Fibroblast of skin of left quadriceps (primary cell): ENCODE results near the gene IQGAP1.
A peak's percentile ranks its signal among the peaks of the same experiment; 100 is the strongest.
"Not testable (repeated sequence)": the region's sequence is repeated elsewhere in the genome, so short reads cannot be mapped to it uniquely, and the experiment has no call there.

Source experiments
- DNase-seq, 2 experiments: peaks; one replicate each; pipeline ENCODE4 v3.0.0-alpha.2; 2013; ENCODE audit warnings: low read depth in 2 of 2

Gene IQGAP1

DNA sequence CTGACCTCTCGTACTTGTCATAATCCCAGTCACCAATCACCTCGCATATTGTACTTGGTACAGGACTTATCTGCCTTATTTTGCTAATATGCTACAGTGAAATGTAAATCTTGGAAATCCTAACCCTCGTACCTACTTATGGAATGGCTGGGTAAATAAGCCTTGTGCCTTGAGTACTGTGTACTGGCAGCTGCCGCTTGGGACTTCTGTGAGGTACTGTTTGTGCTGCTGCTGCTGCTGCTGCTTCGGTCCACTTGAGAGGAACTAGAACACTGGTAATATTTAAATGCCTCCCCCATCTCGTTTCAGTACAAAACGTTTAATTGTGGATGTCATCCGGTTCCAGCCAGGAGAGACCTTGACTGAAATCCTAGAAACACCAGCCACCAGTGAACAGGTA lies 99.1 kb downstream of the IQGAP1 start:
- DNase-seq = no peak

DNA sequence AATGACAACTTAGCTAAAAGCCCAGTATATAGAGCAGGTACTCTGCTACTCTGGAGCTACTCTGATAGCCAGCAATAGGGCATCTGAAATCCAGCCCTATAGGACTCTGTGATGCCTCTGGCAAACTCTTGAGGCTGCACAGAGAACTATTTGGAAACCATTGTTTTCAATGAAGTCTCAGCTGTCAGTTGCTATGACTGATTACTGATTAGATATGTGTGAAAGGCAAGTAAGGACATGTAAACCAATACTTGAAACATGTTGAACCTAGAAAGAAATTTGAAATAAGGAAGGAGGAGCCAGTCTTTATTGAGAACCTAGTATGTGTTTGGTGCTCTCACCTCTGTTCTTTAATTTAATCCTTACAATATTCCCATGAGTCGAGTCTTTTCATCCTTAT lies 101.5 kb downstream of the IQGAP1 start:
- DNase-seq = no peak

DNA sequence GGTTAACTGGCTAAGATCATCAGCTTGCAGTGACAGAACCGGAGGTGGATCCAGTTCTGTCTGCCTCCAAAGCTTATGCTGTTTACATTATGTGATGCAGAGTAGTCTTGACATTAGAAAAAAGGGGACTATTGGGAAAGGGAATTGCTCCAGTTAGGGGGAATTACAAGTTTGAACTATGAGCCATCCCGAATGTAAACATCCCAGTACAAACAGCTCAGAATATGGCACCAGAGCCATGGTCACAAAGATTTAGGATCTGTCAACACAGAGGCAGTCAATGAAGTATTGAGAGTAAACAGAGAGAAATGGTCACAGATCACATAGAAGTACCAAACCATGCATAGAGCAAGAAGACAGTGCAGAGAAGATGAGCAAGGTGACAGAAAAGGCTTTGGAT lies 101.9 kb downstream of the IQGAP1 start:
- no peak for DNase-seq

DNA sequence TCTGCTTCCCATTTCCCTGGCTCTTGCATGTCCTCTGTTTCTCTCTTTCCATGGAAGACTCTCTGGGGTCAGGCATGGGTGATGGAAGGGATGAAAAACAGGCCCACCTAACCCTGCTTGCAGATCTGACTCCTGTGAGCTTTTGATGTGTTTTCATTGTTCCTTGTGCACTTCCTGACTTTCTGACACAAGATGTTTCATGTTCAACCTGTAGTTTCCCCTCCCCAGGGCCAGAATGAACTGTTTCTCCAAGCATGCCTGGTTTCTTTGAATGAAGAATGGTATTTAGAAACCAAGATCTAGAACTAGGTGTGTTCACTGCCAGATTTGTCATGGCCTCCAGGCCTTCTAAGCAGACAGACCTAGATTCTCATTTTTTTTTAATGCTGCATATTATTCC lies 105.6 kb downstream of the IQGAP1 start:
- DNase-seq = no peak

DNA sequence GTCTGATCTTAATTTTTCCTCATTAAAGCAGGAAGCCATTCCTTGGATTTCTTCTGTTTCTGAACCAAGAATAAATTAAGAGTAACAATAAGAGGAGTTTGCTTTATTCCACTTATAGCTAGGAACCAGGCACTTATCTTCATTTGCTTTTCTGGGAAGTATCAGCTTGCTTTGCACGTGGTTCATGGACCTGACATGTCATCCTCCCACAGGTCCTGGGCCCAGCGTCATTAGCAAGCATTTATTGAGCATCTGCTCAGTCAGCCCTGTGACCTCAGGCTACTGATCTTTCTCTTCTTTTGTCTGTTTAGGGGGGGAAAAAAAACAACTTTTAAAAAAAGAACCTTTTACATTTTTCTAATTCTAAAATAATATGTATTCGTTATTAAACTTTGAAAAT lies 107.0 kb downstream of the IQGAP1 start:
- DNase-seq = no peak

DNA sequence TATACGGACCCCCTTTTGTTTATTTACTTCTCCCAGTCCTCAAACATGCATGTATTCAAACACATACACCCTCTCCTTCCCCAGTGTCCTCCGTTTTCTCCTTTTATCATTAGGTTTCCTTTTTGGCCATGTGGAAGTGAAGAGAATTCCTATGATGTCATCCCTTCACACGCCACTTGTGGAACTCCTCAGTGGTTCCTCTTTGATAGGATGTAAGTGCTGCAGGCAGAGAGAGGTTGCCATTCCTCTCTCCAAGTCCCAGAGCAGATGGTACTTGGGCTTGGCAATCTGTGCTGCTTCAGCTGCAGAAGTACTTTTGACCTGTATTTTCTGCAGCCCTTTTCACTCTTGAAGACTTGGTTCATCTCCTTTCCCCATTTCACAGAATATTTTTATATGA lies 108.7 kb downstream of the IQGAP1 start:
- no peak for DNase-seq

DNA sequence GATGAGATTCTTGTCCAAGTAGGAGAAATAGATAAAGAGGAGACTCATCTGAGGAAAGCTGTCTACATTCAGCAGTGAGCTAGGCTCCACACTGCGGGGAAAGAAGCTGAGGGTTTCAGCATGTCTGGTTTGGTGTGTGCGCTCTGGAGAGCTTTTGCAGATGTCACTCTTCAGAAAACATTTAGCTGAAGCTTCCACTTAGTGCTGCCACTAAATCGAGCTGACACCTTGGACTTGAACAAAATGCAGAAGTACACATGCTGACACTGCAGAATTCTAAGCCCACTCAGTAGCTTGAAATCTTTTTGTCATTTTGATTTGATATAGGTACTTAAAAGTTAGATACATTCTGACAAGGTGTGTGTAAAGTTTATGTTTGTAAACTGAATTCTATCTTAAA lies 109.3 kb downstream of the IQGAP1 start:
- DNase-seq = no peak

DNA sequence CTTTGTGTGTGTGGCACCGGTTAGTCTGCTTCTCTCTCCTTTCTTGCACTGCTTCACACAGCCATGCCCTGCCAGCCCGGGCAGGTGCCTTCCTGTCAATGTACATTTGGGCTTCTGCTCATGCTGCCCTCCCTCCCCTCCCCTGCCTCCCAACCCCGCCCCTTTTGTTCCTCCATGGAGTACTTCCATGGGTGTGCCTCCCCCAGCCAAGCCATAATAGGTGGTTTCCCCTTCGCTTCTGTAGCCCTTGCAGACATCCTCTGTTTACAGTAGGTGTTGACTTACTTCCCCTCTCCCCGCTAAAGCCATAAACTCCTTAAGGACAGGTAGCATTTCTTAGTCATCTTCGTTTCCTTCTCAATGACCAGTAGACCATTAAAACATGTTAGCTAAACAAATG lies 109.9 kb downstream of the IQGAP1 start:
- DNase-seq = no peak

DNA sequence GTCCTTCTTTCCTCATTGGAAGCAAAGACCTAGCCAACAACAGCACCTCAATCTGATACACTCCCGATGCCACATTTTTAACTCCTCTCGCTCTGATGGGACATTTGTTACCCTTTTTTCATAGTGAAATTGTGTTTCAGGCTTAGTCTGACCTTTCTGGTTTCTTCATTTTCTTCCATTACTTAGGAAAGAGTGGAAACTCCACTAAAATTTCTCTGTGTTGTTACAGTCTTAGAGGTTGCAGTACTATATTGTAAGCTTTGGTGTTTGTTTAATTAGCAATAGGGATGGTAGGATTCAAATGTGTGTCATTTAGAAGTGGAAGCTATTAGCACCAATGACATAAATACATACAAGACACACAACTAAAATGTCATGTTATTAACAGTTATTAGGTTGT lies 112.1 kb downstream of the IQGAP1 start:
- DNase-seq = no peak

DNA sequence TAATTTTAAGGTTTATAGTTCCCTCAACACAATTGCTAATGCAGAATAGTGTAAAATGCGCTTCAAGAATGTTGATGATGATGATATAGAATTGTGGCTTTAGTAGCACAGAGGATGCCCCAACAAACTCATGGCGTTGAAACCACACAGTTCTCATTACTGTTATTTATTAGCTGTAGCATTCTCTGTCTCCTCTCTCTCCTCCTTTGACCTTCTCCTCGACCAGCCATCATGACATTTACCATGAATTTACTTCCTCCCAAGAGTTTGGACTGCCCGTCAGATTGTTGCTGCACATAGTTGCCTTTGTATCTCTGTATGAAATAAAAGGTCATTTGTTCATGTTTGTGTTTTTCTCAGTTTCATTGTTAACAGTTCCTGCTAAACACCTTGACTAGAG lies 113.9 kb downstream of the IQGAP1 start:
- DNase-seq = no peak

DNA sequence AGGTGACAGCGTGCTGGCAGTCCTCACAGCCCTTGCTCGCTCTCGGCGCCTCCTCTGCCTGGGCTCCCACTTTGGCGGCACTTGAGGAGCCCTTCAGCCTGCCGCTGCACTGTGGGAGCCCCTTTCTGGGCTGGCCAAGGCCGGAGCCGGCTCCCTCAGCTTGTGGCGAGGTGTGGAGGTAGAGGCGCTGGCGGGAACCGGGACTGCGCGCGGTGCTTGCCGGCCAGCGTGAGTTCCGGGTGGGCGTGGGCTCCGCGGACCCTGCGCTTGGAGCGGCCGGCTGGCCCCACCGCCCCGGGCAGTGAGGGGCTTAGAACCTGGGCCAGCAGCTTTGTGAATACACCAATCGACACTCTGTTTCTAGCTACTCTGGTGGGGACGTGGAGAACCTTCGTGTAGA lies 122.7 kb downstream of the IQGAP1 start:
- not testable (repeated sequence) for DNase-seq

DNA sequence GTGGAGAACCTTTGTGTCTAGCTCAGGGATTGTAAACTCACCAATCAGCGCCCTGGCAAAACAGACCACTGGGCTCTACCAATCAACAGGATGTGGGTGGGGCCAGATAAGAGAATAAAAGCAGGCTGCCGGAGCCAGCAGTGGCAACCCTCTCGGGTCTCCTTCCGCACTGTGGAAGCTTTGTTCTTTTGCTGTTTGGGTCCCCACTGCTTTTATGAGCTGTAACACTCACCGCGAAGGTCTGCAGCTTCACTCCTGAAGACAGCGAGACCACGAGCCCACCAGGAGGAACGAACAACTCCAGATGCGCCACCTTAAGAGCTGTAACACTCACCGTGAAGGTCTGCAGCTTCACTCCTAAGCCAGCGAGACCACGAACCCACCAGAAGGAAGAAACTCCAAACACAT lies 123.2 kb downstream of the IQGAP1 start:
- DNase-seq = not testable (repeated sequence)

DNA sequence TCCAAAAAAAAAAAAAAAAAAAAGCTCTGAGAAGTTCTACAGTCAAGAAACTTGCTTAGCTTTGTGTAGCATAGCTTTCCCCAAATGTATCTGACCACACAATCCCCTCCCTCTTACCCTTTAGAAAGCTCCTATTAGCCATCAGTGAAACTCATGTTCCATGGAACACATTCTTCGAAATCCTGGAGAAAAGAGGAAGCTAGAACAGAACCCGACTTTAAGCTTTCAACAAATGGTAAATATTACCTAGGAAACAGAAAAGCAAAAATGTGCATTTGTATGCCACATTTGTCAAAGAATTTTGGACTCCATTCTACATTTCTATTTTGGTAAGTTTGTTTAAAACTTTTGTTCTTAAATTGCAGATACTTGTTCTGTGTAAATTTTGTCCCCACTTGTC lies 124.2 kb downstream of the IQGAP1 start:
- DNase-seq = no peak

DNA sequence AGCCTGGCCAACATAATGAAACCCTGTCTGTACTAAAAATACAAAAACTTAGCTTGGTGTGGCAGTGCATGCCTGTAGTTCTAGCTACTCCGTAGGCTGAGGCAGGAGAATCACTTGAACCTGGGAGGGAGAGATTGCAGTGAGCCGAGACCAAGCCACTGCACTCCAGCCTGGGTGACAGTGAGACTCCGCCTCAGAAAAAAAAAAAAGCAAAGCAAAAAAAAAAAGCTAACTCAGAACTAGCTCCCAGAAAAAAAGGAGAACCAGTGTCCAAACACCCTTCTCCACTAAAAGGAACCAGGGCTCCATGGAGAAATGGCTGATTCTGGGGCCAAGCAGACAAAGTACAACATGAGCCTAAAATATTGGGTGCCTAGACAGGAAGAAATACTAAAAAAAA lies 124.9 kb downstream of the IQGAP1 start:
- DNase-seq = no peak

DNA sequence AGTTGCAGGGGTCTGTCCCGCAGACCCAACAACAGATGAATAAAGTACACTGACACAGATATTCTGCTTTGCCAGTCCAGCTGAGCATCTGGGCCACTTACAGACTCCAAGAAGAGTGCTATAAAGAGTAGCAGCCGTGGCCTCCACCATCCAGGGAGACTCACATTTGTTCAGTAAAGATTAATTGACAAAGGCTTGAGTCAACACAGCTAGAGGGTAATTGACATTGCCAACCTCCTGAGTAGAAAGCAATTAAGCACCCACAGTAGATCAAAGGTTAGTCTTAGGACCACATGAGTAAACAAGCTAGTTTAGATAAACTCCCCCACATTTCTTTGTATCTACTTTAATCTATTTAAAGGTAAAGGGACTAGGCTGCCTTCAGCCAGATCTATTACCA lies 125.4 kb downstream of the IQGAP1 start:
- DNase-seq = no peak

DNA sequence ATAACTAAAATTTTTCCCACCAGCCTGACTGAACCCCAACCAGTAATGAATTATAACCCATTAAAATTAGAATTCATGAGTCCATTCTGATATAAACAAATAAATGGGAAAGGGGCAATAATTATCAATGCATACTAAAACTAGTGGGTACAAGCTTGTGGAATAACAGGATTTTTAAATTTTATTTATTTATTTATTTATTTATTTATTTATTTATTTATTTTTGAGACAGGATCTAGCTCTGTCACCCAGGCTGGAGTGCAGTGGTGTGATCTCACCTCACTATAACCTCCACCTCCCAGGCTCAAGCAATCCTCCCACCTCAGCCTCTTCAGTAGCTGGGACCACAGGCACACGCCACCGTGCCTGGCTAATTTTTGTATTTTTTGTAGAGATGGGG lies 125.9 kb downstream of the IQGAP1 start:
- DNase-seq = not testable (repeated sequence)

DNA sequence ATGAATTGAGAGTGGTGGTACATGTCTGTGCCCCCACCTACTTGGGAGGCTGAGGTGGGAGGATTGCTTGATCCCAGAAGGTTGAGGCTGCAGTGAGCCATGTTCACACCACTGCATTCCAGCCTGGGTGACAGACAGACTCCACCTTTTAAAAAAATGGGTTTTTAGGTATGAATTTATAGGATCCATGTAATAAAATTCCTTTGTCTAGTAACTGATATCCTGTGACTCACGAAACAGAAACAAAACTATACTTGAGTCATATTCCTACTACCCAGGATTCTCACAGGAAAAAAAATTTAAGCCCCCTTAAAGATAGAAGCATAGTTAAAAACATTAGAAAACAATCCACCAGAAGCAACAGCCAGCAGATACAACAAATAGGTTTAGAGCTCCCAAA lies 131.6 kb downstream of the IQGAP1 start:
- DNase-seq = peak; percentile 36 to 37

DNA sequence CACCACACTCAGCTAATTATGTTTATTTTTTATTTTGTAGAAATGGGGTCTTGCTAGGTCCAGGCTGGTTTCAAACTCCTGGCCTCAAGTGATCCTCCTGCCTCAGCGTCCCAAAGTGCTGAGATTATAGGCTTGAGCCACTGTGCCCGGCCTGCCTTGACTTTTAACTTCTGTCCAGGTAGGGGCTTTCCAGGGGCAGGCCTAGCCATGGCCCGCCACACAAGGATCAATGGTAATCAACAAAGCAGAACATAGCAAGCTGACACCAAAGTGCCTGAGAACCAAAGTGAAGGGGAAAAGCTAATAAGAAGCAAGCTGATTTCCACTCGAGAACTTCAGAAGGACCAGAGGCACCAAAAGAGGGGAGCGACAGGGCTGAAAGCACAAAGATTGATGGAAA lies 132.3 kb downstream of the IQGAP1 start:
- DNase-seq = no peak

DNA sequence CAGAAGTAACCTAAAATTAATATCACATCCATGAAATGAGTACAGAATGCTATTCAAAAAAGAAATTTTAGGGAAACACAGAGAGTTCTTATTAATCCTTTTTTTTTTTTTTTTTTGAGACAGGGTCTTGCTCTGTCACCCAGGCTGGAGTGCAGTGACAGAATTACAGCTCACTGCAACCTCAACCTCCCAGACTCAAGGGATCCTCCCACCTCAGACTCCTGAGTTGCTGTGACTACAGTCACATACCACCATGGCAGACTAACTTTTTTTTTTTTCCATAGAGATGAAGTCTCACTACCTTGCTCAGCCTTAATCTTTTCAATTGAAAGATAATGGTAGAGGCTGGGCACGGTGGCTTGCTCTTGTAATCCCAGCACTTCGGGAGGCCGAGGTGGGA lies 135.3 kb downstream of the IQGAP1 start:
- DNase-seq = no peak

DNA sequence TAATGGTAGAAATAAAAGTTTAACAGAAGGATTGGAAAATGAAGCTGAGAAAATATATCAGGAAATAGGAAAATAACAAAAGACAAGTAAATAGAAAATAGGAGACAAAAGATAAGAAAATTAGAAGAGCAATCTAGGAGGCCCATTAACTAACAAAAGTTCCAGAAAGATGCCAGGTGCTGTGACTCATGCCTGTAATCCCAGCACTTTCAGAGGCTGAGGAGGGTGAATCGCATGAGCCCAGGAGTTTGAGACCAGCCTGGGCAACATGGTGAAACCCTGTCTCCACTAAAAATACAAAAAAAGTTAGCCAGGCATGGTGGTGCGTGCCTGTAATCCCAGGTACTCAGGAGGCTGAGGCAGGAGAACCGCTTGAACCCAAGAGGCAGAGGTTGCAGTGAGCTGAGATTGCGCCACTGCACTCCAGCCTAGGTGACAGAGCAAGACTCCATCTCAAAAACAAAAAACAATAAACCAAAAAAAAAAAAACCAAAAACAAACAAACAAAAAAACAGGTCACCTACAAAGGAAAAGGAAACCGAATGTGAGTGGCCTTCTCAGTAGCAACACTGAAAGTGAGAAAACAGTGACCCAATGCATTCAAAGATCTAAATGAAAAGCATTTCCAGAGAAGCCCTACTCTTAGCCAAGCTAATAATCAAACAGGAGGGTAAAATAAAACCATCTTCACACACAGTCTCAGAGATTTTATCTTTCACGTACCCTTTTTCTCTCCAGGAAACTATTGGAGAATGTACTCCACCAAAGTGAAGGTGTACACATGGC lies 136.2 kb downstream of the IQGAP1 start:
- DNase-seq = not testable (repeated sequence)

DNA sequence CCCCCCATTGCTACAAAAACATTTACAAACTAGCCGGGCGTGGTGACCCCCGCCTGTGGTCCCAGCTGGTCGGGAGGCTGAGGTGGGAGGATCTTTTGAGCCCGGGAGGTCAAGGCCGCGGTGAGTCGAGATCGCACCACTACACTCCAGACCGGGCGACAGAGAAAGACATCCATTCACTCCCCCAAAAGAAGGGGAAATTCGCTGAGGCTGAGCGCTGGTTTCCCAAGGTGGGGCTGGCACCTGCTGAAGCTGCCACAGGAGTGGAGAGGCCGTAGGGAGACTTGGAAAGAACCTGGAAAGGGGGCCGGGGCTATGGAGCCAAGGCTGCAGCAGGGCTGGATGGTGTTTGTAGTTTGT lies 140.9 kb downstream of the IQGAP1 start:
- DNase-seq = no peak

DNA sequence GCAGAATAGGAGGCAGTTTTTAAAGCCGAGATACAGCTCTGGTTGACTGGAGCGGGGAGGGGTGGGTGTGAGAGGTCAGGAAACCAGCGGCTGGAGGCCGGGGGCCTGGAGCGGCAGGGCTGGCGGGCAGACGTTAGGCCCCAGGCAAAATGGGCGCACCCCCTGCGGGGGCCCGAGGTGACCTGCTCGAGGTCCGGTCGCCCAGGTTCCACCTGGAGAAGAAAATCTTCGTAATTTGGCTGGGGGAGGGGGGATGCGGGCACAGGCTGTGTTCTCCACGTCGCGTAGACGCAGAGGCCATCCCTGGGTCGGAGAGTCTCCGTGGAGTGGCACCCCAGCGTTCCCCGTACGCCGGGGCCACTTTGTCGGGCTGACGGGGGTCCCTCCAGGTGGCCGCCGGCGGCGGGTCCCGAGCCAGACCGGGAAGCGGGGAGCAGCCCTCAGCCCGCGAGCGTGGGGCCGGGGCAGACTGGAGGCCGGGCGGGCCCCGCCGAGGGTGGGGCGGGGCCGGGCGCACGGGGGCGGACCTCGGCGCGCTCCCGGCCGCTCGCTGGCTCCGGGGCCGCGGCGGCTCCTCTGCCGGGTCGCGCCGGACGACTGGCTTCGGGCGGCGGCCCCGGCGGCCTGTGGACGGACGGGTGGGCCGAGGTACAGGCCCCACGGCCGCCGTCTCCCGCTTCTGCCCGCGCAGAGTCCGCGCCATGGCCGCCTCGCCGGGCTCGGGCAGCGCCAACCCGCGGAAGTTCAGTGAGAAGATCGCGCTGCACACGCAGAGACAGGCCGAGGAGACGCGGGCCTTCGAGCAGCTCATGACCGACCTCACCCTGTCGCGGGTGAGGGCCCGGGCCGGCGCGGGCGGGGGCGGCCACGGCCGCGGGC lies 141.6 kb downstream of the IQGAP1 start, which contains the start of gene CRTC3:
CRTC3 (plus strand) TSS at position 553 of the 879 bp plus-strand sequence; CDS start at position 702, 149 bp downstream.
- peak in 1 of 2 experiments; percentile 15 for DNase-seq
